Measurements from ENCODE around the gene MSRB3. TPM values are rescaled to one million over a fixed set of nuclear protein-coding genes. Genes with fewer than 3 reads are reported as not detected.

The MSRB3 gene
- total RNA-seq, 1 experiment from 2014 or later, result 5.9 TPM

GRCh38 chr12:65389436-65389835, 111.0 kb downstream of the MSRB3 start:
- TF ChIP-seq, protein P1, sequence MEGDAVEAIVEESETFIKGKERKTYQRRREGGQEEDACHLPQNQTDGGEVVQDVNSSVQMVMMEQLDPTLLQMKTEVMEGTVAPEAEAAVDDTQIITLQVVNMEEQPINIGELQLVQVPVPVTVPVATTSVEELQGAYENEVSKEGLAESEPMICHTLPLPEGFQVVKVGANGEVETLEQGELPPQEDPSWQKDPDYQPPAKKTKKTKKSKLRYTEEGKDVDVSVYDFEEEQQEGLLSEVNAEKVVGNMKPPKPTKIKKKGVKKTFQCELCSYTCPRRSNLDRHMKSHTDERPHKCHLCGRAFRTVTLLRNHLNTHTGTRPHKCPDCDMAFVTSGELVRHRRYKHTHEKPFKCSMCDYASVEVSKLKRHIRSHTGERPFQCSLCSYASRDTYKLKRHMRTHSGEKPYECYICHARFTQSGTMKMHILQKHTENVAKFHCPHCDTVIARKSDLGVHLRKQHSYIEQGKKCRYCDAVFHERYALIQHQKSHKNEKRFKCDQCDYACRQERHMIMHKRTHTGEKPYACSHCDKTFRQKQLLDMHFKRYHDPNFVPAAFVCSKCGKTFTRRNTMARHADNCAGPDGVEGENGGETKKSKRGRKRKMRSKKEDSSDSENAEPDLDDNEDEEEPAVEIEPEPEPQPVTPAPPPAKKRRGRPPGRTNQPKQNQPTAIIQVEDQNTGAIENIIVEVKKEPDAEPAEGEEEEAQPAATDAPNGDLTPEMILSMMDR (conservative IDR thresholded peaks at IDR 0.05; ENCODE audit: low read depth, low read length), result no peak
- TF ChIP-seq EZH2phosphoT487 (IDR thresholded peaks at IDR 0.05; ENCODE audit: borderline replicate concordance, low read length) (no peak), EZH2 (IDR thresholded peaks at IDR 0.05; ENCODE audit: low read length, unreplicated experiment) (no peak)
- BruUV-seq (replicated peaks), result no TSS peak
- Histone ChIP-seq H3K9me2 (replicated peaks; ENCODE audit: low read length) (no peaks in the 10 kb centered on the region), H3K27ac (ENCODE audit: low read length) (no peak overlapping the region), H2AFZ (ENCODE audit: low read length) (no peak overlapping the region), H3K9me3 (ENCODE audit: low read length) (peaks cover 4% of the 10 kb centered on the region; the same call in 1 of the 2 replicates), H3K27me3 (ENCODE audit: low read length) (no peaks in the 10 kb centered on the region), H3K4me1 (ENCODE audit: insufficient read depth, low read length) (no peaks in the 10 kb centered on the region), H3K4me2 (ENCODE audit: low read length) (no peak overlapping the region), H3K4me3 (ENCODE audit: low read length) (no peak overlapping the region), H3K79me2 (ENCODE audit: low read length) (no peaks in the 10 kb centered on the region), H3K9ac (ENCODE audit: low read length) (no peak overlapping the region), H4K20me1 (ENCODE audit: low read length) (no peaks in the 10 kb centered on the region), H3K36me3 (ENCODE audit: low read depth, low read length) (peaks cover 4% of the 10 kb centered on the region; the same call in 1 of the 2 replicates), H3F3A (ENCODE audit: low read length, unreplicated experiment) (no peaks in the 10 kb centered on the region)
- intact Hi-C loops (cut with micrococcal nuclease), result no loop called here
- ChIA-PET POLR2A (ENCODE audit: unreplicated experiment) (no interaction called here), CTCF (no interaction called here)
- ATAC-seq, result no peak
- DNase-seq, result no peak

DNA sequence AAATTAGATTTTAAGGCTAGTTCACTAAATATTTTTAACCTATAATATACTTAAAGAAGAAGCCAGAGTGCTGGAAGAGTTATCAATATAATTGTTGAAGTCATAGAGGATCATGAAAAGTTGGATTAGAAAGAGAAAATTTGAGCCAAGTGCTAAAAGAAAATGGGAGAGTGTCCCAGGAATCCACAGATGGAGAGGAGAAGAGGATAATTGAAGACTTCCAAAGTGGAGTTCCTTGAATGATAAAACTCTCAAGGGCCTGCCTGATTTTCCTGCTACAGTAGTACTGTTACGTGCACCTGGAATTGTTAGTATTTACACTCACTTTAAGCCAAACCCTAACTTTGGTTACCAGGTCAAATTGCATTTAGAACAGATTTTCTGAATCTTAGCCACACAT, 113.2 kb downstream of the MSRB3 start:
- POLR2A ChIA-PET (ENCODE audit: unreplicated experiment), result no interaction called here

GRCh38 chr12:65392491-65392890, 114.0 kb downstream of the MSRB3 start:
- Histone ChIP-seq H3K9me2 (replicated peaks; ENCODE audit: low read length) (no peaks in the 10 kb centered on the region), H4K20me1 (ENCODE audit: low read length) (no peaks in the 10 kb centered on the region), H3K4me1 (ENCODE audit: insufficient read depth, low read length) (no peaks in the 10 kb centered on the region), H3K79me2 (ENCODE audit: low read length) (no peaks in the 10 kb centered on the region), H3K27me3 (ENCODE audit: low read length) (no peaks in the 10 kb centered on the region), H3K9ac (ENCODE audit: low read length) (no peak overlapping the region), H3K4me3 (ENCODE audit: low read length) (no peak overlapping the region), H3K27ac (ENCODE audit: low read length) (no peak overlapping the region), H3F3A (ENCODE audit: low read length, unreplicated experiment) (no peaks in the 10 kb centered on the region), H3K36me3 (ENCODE audit: low read depth, low read length) (peaks cover 8% of the 10 kb centered on the region; the same call in 1 of the 2 replicates), H3K9me3 (ENCODE audit: low read length) (peaks cover 9% of the 10 kb centered on the region; the same call in 1 of the 2 replicates), H2AFZ (ENCODE audit: low read length) (no peak overlapping the region), H3K4me2 (ENCODE audit: low read length) (no peak overlapping the region)
- CTCF ChIA-PET, result no interaction called here
- DNase-seq (no peak), ATAC-seq (no peak)
- POLR2A ChIA-PET (ENCODE audit: unreplicated experiment), result no interaction called here
- BruUV-seq (replicated peaks), result no TSS peak
- intact Hi-C loops (cut with micrococcal nuclease), result no loop called here
- TF ChIP-seq EZH2phosphoT487 (IDR thresholded peaks at IDR 0.05; ENCODE audit: borderline replicate concordance, low read length) (no peak), EZH2 (IDR thresholded peaks at IDR 0.05; ENCODE audit: low read length, unreplicated experiment) (no peak)
- TF ChIP-seq, protein P1 (conservative IDR thresholded peaks at IDR 0.05; ENCODE audit: low read depth, low read length), result no peak

More for the DNA sequence above, 113.2 kb downstream of the MSRB3 start:
- H3K4me1 ChIP-seq (ENCODE audit: insufficient read depth, low read length), result no peaks in the 10 kb centered on the region
- no peak overlapping the region for H3K4me2 ChIP-seq (ENCODE audit: low read length)
- H3F3A ChIP-seq (ENCODE audit: low read length, unreplicated experiment), result no peaks in the 10 kb centered on the region
- H3K27me3 ChIP-seq (ENCODE audit: low read length), result no peaks in the 10 kb centered on the region
- ATAC-seq (no peak), DNase-seq (no peak)
- H3K9ac ChIP-seq (ENCODE audit: low read length), result no peak overlapping the region
- no peaks in the 10 kb centered on the region for H4K20me1 ChIP-seq (ENCODE audit: low read length)
- no peak overlapping the region for H3K27ac ChIP-seq (ENCODE audit: low read length)
- TF ChIP-seq EZH2phosphoT487 (IDR thresholded peaks at IDR 0.05; ENCODE audit: borderline replicate concordance, low read length) (no peak), EZH2 (IDR thresholded peaks at IDR 0.05; ENCODE audit: low read length, unreplicated experiment) (no peak)
- TF ChIP-seq, protein P1 (conservative IDR thresholded peaks at IDR 0.05; ENCODE audit: low read depth, low read length), result no peak
- no peaks in the 10 kb centered on the region for H3K79me2 ChIP-seq (ENCODE audit: low read length)
- H2AFZ ChIP-seq (ENCODE audit: low read length), result no peak overlapping the region
- H3K4me3 ChIP-seq (ENCODE audit: low read length), result no peak overlapping the region
- no peaks in the 10 kb centered on the region for H3K9me2 ChIP-seq (replicated peaks; ENCODE audit: low read length)
- peaks cover 9% of the 10 kb centered on the region; the same call in 1 of the 2 replicates for H3K9me3 ChIP-seq (ENCODE audit: low read length)
- CTCF ChIA-PET, result no interaction called here
- no TSS peak for BruUV-seq (replicated peaks)
- H3K36me3 ChIP-seq (ENCODE audit: low read depth, low read length), result peaks cover 8% of the 10 kb centered on the region; the same call in 1 of the 2 replicates
- intact Hi-C loops (cut with micrococcal nuclease), result no loop called here

Measured in PC-3 (cell line).